ENCODE results near the gene PFDN6.

DNA sequence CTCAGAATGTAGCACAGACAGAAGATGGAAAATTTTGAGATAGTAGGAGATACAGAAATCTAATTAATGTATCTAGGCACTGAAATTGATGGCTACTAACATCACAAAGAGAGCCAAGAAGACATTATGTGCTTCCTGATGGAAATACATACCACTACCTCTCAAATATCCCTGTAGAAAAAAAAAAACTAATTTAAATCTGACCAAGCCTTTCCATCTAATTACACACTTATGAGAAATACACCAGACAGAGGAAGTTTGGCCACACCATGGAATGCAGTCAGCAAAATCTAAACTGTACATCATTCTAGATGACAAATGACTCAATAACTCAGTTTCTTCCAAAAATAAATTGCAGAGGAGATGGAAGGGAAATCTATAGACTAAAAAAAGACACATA lies 36.6 kb upstream of the PFDN6 start:
- TF ChIP-seq, protein P1, sequence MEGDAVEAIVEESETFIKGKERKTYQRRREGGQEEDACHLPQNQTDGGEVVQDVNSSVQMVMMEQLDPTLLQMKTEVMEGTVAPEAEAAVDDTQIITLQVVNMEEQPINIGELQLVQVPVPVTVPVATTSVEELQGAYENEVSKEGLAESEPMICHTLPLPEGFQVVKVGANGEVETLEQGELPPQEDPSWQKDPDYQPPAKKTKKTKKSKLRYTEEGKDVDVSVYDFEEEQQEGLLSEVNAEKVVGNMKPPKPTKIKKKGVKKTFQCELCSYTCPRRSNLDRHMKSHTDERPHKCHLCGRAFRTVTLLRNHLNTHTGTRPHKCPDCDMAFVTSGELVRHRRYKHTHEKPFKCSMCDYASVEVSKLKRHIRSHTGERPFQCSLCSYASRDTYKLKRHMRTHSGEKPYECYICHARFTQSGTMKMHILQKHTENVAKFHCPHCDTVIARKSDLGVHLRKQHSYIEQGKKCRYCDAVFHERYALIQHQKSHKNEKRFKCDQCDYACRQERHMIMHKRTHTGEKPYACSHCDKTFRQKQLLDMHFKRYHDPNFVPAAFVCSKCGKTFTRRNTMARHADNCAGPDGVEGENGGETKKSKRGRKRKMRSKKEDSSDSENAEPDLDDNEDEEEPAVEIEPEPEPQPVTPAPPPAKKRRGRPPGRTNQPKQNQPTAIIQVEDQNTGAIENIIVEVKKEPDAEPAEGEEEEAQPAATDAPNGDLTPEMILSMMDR (IDR thresholded peaks at IDR 0.05; ENCODE audit: low read depth, low read length, poor library complexity, severe bottlenecking) = no peak
- no peak for TF ChIP-seq EZH2phosphoT487 (IDR thresholded peaks at IDR 0.05; ENCODE audit: borderline replicate concordance, low read length)
